HepG2 (cell line): ENCODE measurements around the gene LBX2. TPM values are rescaled to one million over a fixed set of nuclear protein-coding genes. Genes with fewer than 3 reads are reported as not detected.

ENCODE experiments used
- HMGXB3 ChIP-seq: sonication (generic); formaldehyde crosslinking; IDR thresholded peaks from 2 replicates; pipeline ENCODE4 v1.4.0; 2020; ENCODE audit warnings: missing genetic modification reagents, borderline replicate concordance
- HOXA3 ChIP-seq: sonication (generic); formaldehyde crosslinking; IDR thresholded peaks from 2 replicates; pipeline ENCODE4 v1.5.0; 2020; ENCODE audit warnings: missing genetic modification reagents
- MATR3 ChIP-seq: sonication (generic); formaldehyde crosslinking; IDR thresholded peaks from 2 replicates; pipeline ENCODE4 v1.4.0; 2020; ENCODE audit warnings: missing genetic modification reagents
- RAD21 ChIP-seq: fragments of 450-650 bp; formaldehyde crosslinking; IDR thresholded peaks from 2 replicates; pipeline ENCODE4 v1.5.0; 2020; ENCODE audit warnings: mild to moderate bottlenecking
- SNAPC4 ChIP-seq: sonication (generic); formaldehyde crosslinking; IDR thresholded peaks from 2 replicates; pipeline ENCODE4 v1.4.0; 2020; ENCODE audit warnings: mild to moderate bottlenecking, missing genetic modification reagents
- SRF ChIP-seq: IDR thresholded peaks from 2 replicates; pipeline ENCODE4 v1.6.1; 2011; ENCODE audit warnings: mild to moderate bottlenecking, low read depth, low read length, moderate library complexity
- SRSF4 ChIP-seq: fragments of 200-400 bp; formaldehyde crosslinking; IDR thresholded peaks from one replicate; pipeline ENCODE4 v1.6.1; 2018; ENCODE audit warnings: mild to moderate bottlenecking, low read depth, low read length, moderate library complexity; ENCODE audit not compliant: poor library complexity, severe bottlenecking
- TBX3 ChIP-seq: fragments of 450-650 bp; IDR thresholded peaks from 2 replicates; pipeline ENCODE4 v1.6.1; 2017; ENCODE audit warnings: antibody characterized with exemption, mild to moderate bottlenecking, inconsistent platforms, borderline replicate concordance
- ZBTB10 ChIP-seq: sonication (generic); formaldehyde crosslinking; IDR thresholded peaks from 2 replicates; pipeline ENCODE4 v1.4.0; 2020; ENCODE audit warnings: missing genetic modification reagents, borderline replicate concordance
- ZBTB33 ChIP-seq: sonication (generic); formaldehyde crosslinking; IDR thresholded peaks from 2 replicates; pipeline ENCODE4 v1.4.0; 2020; ENCODE audit warnings: missing genetic modification reagents
- ZNF17 ChIP-seq: sonication (generic); formaldehyde crosslinking; IDR thresholded peaks from 2 replicates; pipeline ENCODE4 v1.5.0; 2020; ENCODE audit warnings: mild to moderate bottlenecking, missing genetic modification reagents
- ZNF296 ChIP-seq: sonication (generic); formaldehyde crosslinking; conservative IDR thresholded peaks from 2 replicates; pipeline ENCODE4 v1.5.0; 2020; ENCODE audit warnings: mild to moderate bottlenecking, missing genetic modification reagents
- ZNF44 ChIP-seq: sonication (generic); formaldehyde crosslinking; IDR thresholded peaks from 2 replicates; pipeline ENCODE4 v1.5.1; 2020; ENCODE audit warnings: mild to moderate bottlenecking, missing genetic modification reagents
- ZNF572 ChIP-seq: sonication (generic); formaldehyde crosslinking; IDR thresholded peaks from 2 replicates; pipeline ENCODE4 v1.5.1; 2020; ENCODE audit warnings: mild to moderate bottlenecking, missing genetic modification reagents
- ZNF577 ChIP-seq: sonication (generic); formaldehyde crosslinking; IDR thresholded peaks from 2 replicates; pipeline ENCODE4 v1.4.0; 2020; ENCODE audit warnings: mild to moderate bottlenecking, low read depth, missing genetic modification reagents, borderline replicate concordance
- polyA plus RNA-seq, 8 experiments: library from polyadenylated mRNA; depleted of rRNA in 3 of 8; stranded (reverse) in 7 of 8; unstranded in 1 of 8; fragments of >200 nt; fragmentation: Illumina TruSeq in 4 of 8; extraction: Trizol in 4 of 8; gene quantifications; 2 replicates each; pipeline versions ENCODE4 v1.2.1 to v1.2.3, GENCODE V29; 2011 to 2016; ENCODE audit warnings: low read depth in 4 of 8, missing spikeins in 1 of 8, mixed read lengths in 1 of 8; ENCODE audit not compliant: insufficient read depth in 1 of 8
- total RNA-seq, 5 experiments: library from RNA; depleted of rRNA; stranded (reverse); fragments of >200 nt; fragmentation: Illumina TruSeq; extraction: Trizol; gene quantifications; 2 replicates each; pipeline ENCODE4 v1.2.3, GENCODE V29; 2016; ENCODE audit warnings: low read depth in 1 of 5

The LBX2 gene
- total and polyA plus RNA-seq, 2 of the 13 experiments (the other 11 are each of a cell fraction or from before 2014, with no cell fraction given), result 6.4 to 8.1 TPM

- TF ChIP-seq ZNF577 (CRISPR knock-in tag) (no peak), ZNF296 (no peak), ZNF44 (no peak), SNAPC4 (CRISPR knock-in tag) (no peak), ZBTB33 (CRISPR knock-in tag) (no peak), HOXA3 (no peak), ZBTB10 (CRISPR knock-in tag) (no peak), SRF (no peak), SRSF4 (no peak), HMGXB3 (no peak), MATR3 (no peak), TBX3 (no peak), ZNF17 (no peak), ZNF572 (no peak), RAD21 (CRISPR knock-in tag) (no peak)
Observed at GRCh38 chr2:74548285-74548899, 49.0 kb upstream of the LBX2 start (continued).
